Central memory CD8-positive, alpha-beta T cell (primary cell): ENCODE data around the gene SYT7.

Experiments
- ATAC-seq: fragments of 150-1000 bp; cut with Tn5 transposase; replicated peaks from 2 replicates; pipeline ENCODE4 v1.10.0; 2022; ENCODE audit warnings: mild to moderate bottlenecking, moderate FRiP score, moderate number of reproducible peaks; ENCODE audit not compliant: poor library complexity, severe bottlenecking; ENCODE audit errors: extremely low read depth
- DNase-seq, 2 donors: peaks; one replicate each; pipeline ENCODE4 v3.0.0; 2021; ENCODE audit warnings: low spot score in 2 of 2
- H3K27ac Mint-ChIP-seq: one replicate; pipeline ENCODE4 v1.8.0; 2022; ENCODE audit warnings: low read depth, mild to moderate bottlenecking, moderate library complexity, mixed read lengths
- H3K27me3 Mint-ChIP-seq: one replicate; pipeline ENCODE4 v1.8.0; 2022; ENCODE audit warnings: mixed read lengths
- H3K36me3 Mint-ChIP-seq: one replicate; pipeline ENCODE4 v1.8.0; 2022; ENCODE audit warnings: mild to moderate bottlenecking, moderate library complexity, mixed read lengths; ENCODE audit not compliant: insufficient read depth
- H3K4me1 Mint-ChIP-seq: one replicate; pipeline ENCODE4 v1.8.0; 2022; ENCODE audit warnings: mixed read lengths
- H3K4me3 Mint-ChIP-seq: one replicate; pipeline ENCODE4 v1.8.0; 2022; ENCODE audit warnings: mild to moderate bottlenecking, moderate library complexity, mixed read lengths
- H3K9me3 Mint-ChIP-seq: one replicate; pipeline ENCODE4 v1.8.0; 2022; ENCODE audit warnings: mixed read lengths

Gene SYT7

GRCh38 chr11:61553373-61554171 is 27.3 kb downstream of the SYT7 start:
- no peak overlapping the region for H3K4me3 Mint-ChIP-seq
- H3K4me1 Mint-ChIP-seq = no peaks in the 10 kb centered on the region
- no peaks in the 10 kb centered on the region for H3K9me3 Mint-ChIP-seq
- no peak for ATAC-seq
- DNase-seq = no peak
- no peaks in the 10 kb centered on the region for H3K36me3 Mint-ChIP-seq
- H3K27ac Mint-ChIP-seq = no peak overlapping the region
- peaks cover 94% of the 10 kb centered on the region for H3K27me3 Mint-ChIP-seq

GRCh38 chr11:61552108-61552635 is 28.7 kb downstream of the SYT7 start:
- H3K4me1 Mint-ChIP-seq = no peaks in the 10 kb centered on the region
- H3K9me3 Mint-ChIP-seq = no peaks in the 10 kb centered on the region
- no peak for DNase-seq
- H3K4me3 Mint-ChIP-seq = no peak overlapping the region
- H3K27ac Mint-ChIP-seq = no peak overlapping the region
- peaks cover 93% of the 10 kb centered on the region for H3K27me3 Mint-ChIP-seq
- H3K36me3 Mint-ChIP-seq = no peaks in the 10 kb centered on the region
- ATAC-seq = no peak

GRCh38 chr11:61551634-61552033 is 29.2 kb downstream of the SYT7 start:
- H3K4me3 Mint-ChIP-seq = no peak overlapping the region
- H3K9me3 Mint-ChIP-seq = no peaks in the 10 kb centered on the region
- H3K27me3 Mint-ChIP-seq = peaks cover 88% of the 10 kb centered on the region
- no peak for DNase-seq
- H3K36me3 Mint-ChIP-seq = no peaks in the 10 kb centered on the region
- no peaks in the 10 kb centered on the region for H3K4me1 Mint-ChIP-seq
- H3K27ac Mint-ChIP-seq = no peak overlapping the region
- no peak for ATAC-seq

GRCh38 chr11:61550665-61551227 is 30.1 kb downstream of the SYT7 start:
- H3K9me3 Mint-ChIP-seq = no peaks in the 10 kb centered on the region
- H3K27me3 Mint-ChIP-seq = peaks cover 82% of the 10 kb centered on the region

GRCh38 chr11:61549662-61550568 is 31.0 kb downstream of the SYT7 start:
- ATAC-seq = no peak
- H3K27me3 Mint-ChIP-seq = peaks cover 82% of the 10 kb centered on the region

More at GRCh38 chr11:61550665-61551227, 30.1 kb downstream of the SYT7 start:
- H3K4me3 Mint-ChIP-seq = no peak overlapping the region
- H3K36me3 Mint-ChIP-seq = no peaks in the 10 kb centered on the region
- H3K4me1 Mint-ChIP-seq = no peaks in the 10 kb centered on the region
- no peak for DNase-seq
- H3K27ac Mint-ChIP-seq = no peak overlapping the region
- no peak for ATAC-seq

GRCh38 chr11:61549177-61549576 is 31.7 kb downstream of the SYT7 start:
- no peak overlapping the region for H3K27ac Mint-ChIP-seq
- H3K9me3 Mint-ChIP-seq = no peaks in the 10 kb centered on the region
- H3K27me3 Mint-ChIP-seq = peaks cover 77% of the 10 kb centered on the region
- no peak for ATAC-seq
- no peak for DNase-seq
- peaks cover 5% of the 10 kb centered on the region for H3K4me1 Mint-ChIP-seq
- no peaks in the 10 kb centered on the region for H3K36me3 Mint-ChIP-seq
- H3K4me3 Mint-ChIP-seq = no peak overlapping the region

More at GRCh38 chr11:61549662-61550568, 31.0 kb downstream of the SYT7 start:
- Mint-ChIP-seq H3K4me1 (peaks cover 5% of the 10 kb centered on the region), H3K36me3 (no peaks in the 10 kb centered on the region), H3K4me3 (no peak overlapping the region), H3K9me3 (no peaks in the 10 kb centered on the region), H3K27ac (no peak overlapping the region)
- DNase-seq = no peak

- no peaks in the 10 kb centered on the region for H3K9me3 Mint-ChIP-seq
- peaks cover 65% of the 10 kb centered on the region for H3K27me3 Mint-ChIP-seq
- no peak for DNase-seq
- H3K4me1 Mint-ChIP-seq = peaks cover 5% of the 10 kb centered on the region
- no peak for ATAC-seq
- no peak overlapping the region for H3K27ac Mint-ChIP-seq
- no peak overlapping the region for H3K4me3 Mint-ChIP-seq
- peaks cover 2% of the 10 kb centered on the region for H3K36me3 Mint-ChIP-seq
Observed at GRCh38 chr11:61547246-61547645, 33.6 kb downstream of the SYT7 start.

GRCh38 chr11:61546663-61547062 is 34.2 kb downstream of the SYT7 start:
- Mint-ChIP-seq H3K4me3 (no peak overlapping the region), H3K36me3 (peaks cover 2% of the 10 kb centered on the region), H3K4me1 (peaks cover 5% of the 10 kb centered on the region), H3K27me3 (peaks cover 66% of the 10 kb centered on the region), H3K9me3 (no peaks in the 10 kb centered on the region), H3K27ac (no peak overlapping the region)
- ATAC-seq = no peak
- no peak for DNase-seq

GRCh38 chr11:61545921-61546320 is 35.0 kb downstream of the SYT7 start:
- Mint-ChIP-seq H3K4me1 (peaks cover 5% of the 10 kb centered on the region), H3K36me3 (peaks cover 2% of the 10 kb centered on the region), H3K9me3 (no peaks in the 10 kb centered on the region), H3K4me3 (no peak overlapping the region), H3K27me3 (peaks cover 66% of the 10 kb centered on the region), H3K27ac (no peak overlapping the region)
- no peak for ATAC-seq
- DNase-seq = no peak

- Mint-ChIP-seq H3K36me3 (peaks cover 2% of the 10 kb centered on the region), H3K27me3 (peaks cover 65% of the 10 kb centered on the region), H3K4me1 (peaks cover 5% of the 10 kb centered on the region), H3K9me3 (no peaks in the 10 kb centered on the region), H3K4me3 (no peak overlapping the region), H3K27ac (no peak overlapping the region)
- ATAC-seq (no peak), DNase-seq (no peak)
Observed at GRCh38 chr11:61545341-61545740, 35.5 kb downstream of the SYT7 start.

GRCh38 chr11:61544466-61544865 is 36.4 kb downstream of the SYT7 start:
- H3K4me3 Mint-ChIP-seq = no peak overlapping the region
- H3K27me3 Mint-ChIP-seq = peaks cover 67% of the 10 kb centered on the region
- ATAC-seq (no peak), DNase-seq (no peak)
- no peaks in the 10 kb centered on the region for H3K9me3 Mint-ChIP-seq
- peaks cover 5% of the 10 kb centered on the region for H3K4me1 Mint-ChIP-seq
- peaks cover 2% of the 10 kb centered on the region for H3K36me3 Mint-ChIP-seq
- H3K27ac Mint-ChIP-seq = no peak overlapping the region

GRCh38 chr11:61543606-61544306 is 37.1 kb downstream of the SYT7 start:
- ATAC-seq (no peak), DNase-seq (no peak)
- H3K4me3 Mint-ChIP-seq = no peak overlapping the region
- peaks cover 5% of the 10 kb centered on the region for H3K4me1 Mint-ChIP-seq
- no peaks in the 10 kb centered on the region for H3K9me3 Mint-ChIP-seq
- no peak overlapping the region for H3K27ac Mint-ChIP-seq
- H3K27me3 Mint-ChIP-seq = peaks cover 66% of the 10 kb centered on the region
- peaks cover 2% of the 10 kb centered on the region for H3K36me3 Mint-ChIP-seq
